Glutamatergic neuron (in vitro differentiated cells): ENCODE measurements around the gene GHITM. TPM values are rescaled to one million over a fixed set of nuclear protein-coding genes. Genes with fewer than 3 reads are reported as not detected.
A peak's percentile ranks its signal among the peaks of the same experiment; 100 is the strongest.

Experiments
- DNase-seq: peaks from one replicate; pipeline ENCODE4 v3.0.0; 2022
- H3K27ac Mint-ChIP-seq: one replicate; pipeline ENCODE4 v1.8.0; 2020; ENCODE audit warnings: mild to moderate bottlenecking, mixed read lengths, inconsistent platforms; ENCODE audit not compliant: unreplicated experiment
- H3K27me3 Mint-ChIP-seq: one replicate; pipeline ENCODE4 v1.8.0; 2020; ENCODE audit warnings: mild to moderate bottlenecking, moderate library complexity, mixed read lengths, inconsistent platforms; ENCODE audit not compliant: unreplicated experiment
- H3K36me3 Mint-ChIP-seq: one replicate; pipeline ENCODE4 v1.8.0; 2020; ENCODE audit warnings: mild to moderate bottlenecking, mixed read lengths, inconsistent platforms; ENCODE audit not compliant: unreplicated experiment
- H3K4me1 Mint-ChIP-seq: one replicate; pipeline ENCODE4 v1.8.0; 2020; ENCODE audit warnings: mild to moderate bottlenecking, low read depth, mixed read lengths, inconsistent platforms; ENCODE audit not compliant: unreplicated experiment
- H3K4me3 Mint-ChIP-seq: one replicate; pipeline ENCODE4 v1.8.0; 2020; ENCODE audit warnings: mild to moderate bottlenecking, mixed read lengths, inconsistent platforms; ENCODE audit not compliant: unreplicated experiment
- H3K9me3 Mint-ChIP-seq: one replicate; pipeline ENCODE4 v1.8.0; 2020; ENCODE audit warnings: mild to moderate bottlenecking, moderate library complexity, mixed read lengths, inconsistent platforms; ENCODE audit not compliant: unreplicated experiment
- total RNA-seq: library from RNA; stranded (reverse); fragmentation: NEBNext Ultra II Directional; extraction: Animal tissue kit (Norgen Biotek cat#: 25700); gene quantifications from one replicate; pipeline ENCODE4 v1.2.1, GENCODE V29; 2021; ENCODE audit not compliant: unreplicated experiment
- TF ChIP-seq, protein P1 (sequence below): fragments of 200-600 bp; sonication (generic); IDR thresholded peaks from one replicate; pipeline ENCODE4 v1.5.0; 2021; ENCODE audit not compliant: partially characterized antibody, unreplicated experiment

The GHITM gene
- total RNA-seq, 1 donor from 2014 or later = 120 TPM

DNA sequence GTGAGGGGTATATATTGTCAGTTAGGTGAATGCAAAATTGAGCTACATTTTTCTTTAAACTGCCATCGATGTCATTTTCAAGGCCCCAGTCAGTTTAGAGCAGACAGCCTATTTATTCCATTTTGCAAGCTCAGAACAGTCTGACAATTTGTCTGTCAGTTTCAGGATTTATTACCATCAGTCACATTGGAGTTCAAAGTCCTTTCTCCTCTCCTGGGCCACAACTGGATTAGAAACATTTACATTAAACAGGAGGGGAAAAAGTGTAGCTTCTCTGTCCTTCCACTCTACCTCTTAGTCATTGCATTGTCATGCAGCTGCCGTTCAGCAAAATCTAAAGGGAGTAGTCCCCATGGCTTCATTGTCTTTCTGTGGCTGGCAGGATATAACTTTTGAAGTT lies 3.5 kb upstream of the GHITM start:
- TF ChIP-seq, protein P1, sequence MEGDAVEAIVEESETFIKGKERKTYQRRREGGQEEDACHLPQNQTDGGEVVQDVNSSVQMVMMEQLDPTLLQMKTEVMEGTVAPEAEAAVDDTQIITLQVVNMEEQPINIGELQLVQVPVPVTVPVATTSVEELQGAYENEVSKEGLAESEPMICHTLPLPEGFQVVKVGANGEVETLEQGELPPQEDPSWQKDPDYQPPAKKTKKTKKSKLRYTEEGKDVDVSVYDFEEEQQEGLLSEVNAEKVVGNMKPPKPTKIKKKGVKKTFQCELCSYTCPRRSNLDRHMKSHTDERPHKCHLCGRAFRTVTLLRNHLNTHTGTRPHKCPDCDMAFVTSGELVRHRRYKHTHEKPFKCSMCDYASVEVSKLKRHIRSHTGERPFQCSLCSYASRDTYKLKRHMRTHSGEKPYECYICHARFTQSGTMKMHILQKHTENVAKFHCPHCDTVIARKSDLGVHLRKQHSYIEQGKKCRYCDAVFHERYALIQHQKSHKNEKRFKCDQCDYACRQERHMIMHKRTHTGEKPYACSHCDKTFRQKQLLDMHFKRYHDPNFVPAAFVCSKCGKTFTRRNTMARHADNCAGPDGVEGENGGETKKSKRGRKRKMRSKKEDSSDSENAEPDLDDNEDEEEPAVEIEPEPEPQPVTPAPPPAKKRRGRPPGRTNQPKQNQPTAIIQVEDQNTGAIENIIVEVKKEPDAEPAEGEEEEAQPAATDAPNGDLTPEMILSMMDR = no peak
- Mint-ChIP-seq H3K27ac (no peak overlapping the region), H3K4me1 (peaks cover 7% of the 10 kb centered on the region), H3K4me3 (no peak overlapping the region), H3K27me3 (peaks cover 6% of the 10 kb centered on the region), H3K36me3 (no peaks in the 10 kb centered on the region), H3K9me3 (peaks cover 14% of the 10 kb centered on the region)
- DNase-seq = no peak

DNA sequence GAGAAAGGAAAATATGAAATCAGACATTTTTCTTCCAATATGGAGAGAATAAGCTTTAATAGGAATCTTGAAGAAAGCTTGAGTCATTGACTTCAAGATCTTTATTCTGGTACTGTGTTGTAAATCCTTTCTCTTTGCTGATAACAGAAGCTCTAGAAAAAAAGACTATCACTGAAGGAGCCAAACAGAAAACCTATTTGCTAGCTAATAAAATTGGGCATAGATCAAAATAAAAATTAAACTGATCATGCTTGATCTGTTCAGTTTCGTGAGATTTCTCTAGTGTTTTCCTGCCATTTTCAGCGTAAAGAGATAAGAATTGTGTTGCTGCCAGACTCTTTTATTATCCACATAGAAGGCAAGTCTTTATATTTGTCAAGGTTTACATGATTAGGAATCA lies 1.5 kb upstream of the GHITM start:
- DNase-seq = no peak
- Mint-ChIP-seq H3K36me3 (no peaks in the 10 kb centered on the region), H3K4me1 (peaks cover 9% of the 10 kb centered on the region), H3K9me3 (peaks cover 7% of the 10 kb centered on the region), H3K4me3 (no peak overlapping the region), H3K27me3 (peaks cover 6% of the 10 kb centered on the region), H3K27ac (no peak overlapping the region)
- TF ChIP-seq, protein P1 = no peak

DNA sequence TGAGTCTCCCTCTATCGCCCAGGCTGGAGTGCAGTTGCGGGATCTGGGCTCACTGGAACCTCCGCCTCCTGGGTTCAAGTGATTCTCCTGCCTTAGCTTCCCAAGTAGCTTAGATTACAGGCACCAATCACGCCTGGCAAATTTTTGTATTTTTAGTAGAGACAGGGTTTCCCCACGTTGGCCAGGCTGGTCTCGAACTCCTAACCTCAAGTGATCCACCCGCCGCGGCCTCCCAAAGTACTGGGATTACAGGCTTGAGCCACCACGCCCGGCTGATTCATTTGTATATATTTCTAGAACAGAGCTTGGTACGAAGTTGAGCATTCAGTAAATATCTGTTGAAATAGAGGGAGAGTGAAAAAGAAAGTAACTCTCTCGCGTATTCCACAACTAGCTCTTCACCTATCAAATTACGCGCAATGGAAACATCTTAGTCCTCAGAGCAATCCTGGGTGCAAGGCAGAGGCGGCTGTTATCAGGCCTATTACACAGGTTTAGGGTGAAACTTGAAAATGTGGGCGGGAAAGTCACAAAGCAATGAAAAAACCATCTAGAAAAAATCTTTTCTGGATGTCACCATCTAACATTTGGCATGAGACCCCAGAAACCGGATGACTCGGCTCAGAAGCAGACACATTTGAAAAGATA lies 707 bp upstream of the GHITM start:
- H3K4me3 Mint-ChIP-seq = peak overlapping the region; percentile 96
- no peaks in the 10 kb centered on the region for H3K36me3 Mint-ChIP-seq
- TF ChIP-seq, protein P1 = no peak
- H3K9me3 Mint-ChIP-seq = peaks cover 7% of the 10 kb centered on the region
- peak overlapping the region; percentile 95 for H3K27ac Mint-ChIP-seq
- peaks cover 6% of the 10 kb centered on the region for H3K27me3 Mint-ChIP-seq
- H3K4me1 Mint-ChIP-seq = peaks cover 9% of the 10 kb centered on the region
- DNase-seq = no peak

DNA sequence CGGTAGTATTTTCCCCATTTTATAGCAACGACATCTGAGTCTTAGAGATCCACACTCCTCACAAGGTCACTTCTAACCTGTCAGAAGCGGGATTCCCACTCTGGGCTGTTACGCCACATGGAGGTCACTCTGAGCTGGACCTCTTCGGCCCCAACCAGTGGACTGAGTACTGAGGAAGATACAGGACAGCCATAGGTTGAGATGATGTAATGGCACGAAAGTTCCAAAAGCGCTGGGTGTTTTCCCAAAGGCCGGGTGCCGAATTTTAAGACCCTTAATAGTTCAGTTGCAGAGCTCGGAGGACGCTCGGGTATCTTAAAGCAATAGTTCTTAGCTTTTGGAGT lies 699 bp downstream of the GHITM start:
- Mint-ChIP-seq H3K4me3 (peak overlapping the region; percentile 96), H3K9me3 (peaks cover 7% of the 10 kb centered on the region), H3K27ac (peak overlapping the region; percentile 95), H3K36me3 (no peaks in the 10 kb centered on the region), H3K27me3 (peaks cover 4% of the 10 kb centered on the region), H3K4me1 (peaks cover 9% of the 10 kb centered on the region)
- no peak for DNase-seq
- TF ChIP-seq, protein P1 = no peak

DNA sequence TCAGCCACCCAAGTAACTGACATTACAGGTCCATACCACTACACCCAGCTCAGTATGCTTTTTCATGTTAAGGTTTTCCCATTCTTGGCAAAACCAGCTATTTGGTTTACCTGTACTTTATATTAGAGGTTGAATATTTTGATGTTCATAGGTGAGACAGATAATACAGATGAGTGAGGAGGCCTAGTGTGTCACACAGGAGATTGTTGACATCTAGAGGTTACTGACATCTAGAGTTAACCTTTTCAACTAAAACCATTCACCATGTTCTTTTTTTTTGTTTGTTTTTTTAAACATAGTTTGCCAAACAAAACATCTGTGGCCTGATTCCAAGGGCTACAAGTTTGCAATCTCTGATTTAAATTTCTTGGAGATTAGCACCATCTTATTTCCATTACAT lies 8.0 kb downstream of the GHITM start:
- no peak overlapping the region for H3K4me3 Mint-ChIP-seq
- no peaks in the 10 kb centered on the region for H3K36me3 Mint-ChIP-seq
- no peak for DNase-seq
- TF ChIP-seq, protein P1 = no peak
- no peak overlapping the region for H3K27ac Mint-ChIP-seq
- no peaks in the 10 kb centered on the region for H3K9me3 Mint-ChIP-seq
- H3K4me1 Mint-ChIP-seq = no peaks in the 10 kb centered on the region
- no peaks in the 10 kb centered on the region for H3K27me3 Mint-ChIP-seq
